Astrocyte of the cerebellum (primary cell): ENCODE results near the gene ATP11A.
"Not testable (repeated sequence)": the region's sequence is repeated elsewhere in the genome, so short reads cannot be mapped to it uniquely, and the experiment has no call there.

Source experiments
- DNase-seq: peaks from one replicate; pipeline ENCODE4 v3.0.0-alpha.2; 2011; ENCODE audit warnings: low read depth
- H3K4me3 ChIP-seq: 2 replicates; pipeline ENCODE4 v1.5.1; 2011; ENCODE audit warnings: mild to moderate bottlenecking, low read depth, low read length, moderate library complexity
- CTCF ChIP-seq: IDR thresholded peaks from 2 replicates; pipeline ENCODE4 v1.5.1; 2012; ENCODE audit warnings: low read length, low read depth, moderate library complexity, mild to moderate bottlenecking; ENCODE audit errors: missing control alignments
- in situ Hi-C: cut with HindIII; loops from 2 replicates; pipeline ENCODE4 v1.10.0; 2017; ENCODE audit warnings: low sequenced_read_pairs

ATP11A gene

DNA sequence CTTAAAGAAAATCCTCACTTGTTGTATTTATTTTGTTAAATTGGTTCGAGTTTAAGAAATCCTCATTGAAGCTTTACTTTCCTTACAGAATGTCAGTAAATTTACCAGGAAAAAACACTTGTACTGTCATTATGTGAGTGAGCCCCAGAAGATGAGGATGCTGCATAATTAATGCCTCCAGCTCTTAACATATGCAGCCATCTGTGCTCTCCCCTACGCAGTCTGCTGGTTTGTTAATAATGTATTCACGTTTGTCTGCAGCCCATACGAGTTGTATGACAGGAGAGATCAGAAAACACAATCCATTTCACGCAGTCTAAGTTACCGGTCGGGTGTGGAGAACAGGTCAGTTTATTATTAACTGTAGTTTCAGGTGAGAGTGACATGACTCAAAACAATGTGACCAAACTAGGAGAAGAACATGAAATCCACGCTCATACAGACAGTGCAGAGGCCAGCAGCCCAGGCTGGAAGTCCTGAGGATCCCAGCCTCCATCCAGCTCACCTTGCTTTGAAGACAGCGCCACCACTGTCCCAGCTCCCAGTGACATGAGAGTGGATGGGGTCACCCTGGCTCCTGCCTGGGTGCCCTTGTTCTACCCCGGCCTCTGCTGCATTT, 19.8 kb upstream of the ATP11A start:
- TF ChIP-seq CTCF: no peak
- DNase-seq: no peak
- in situ Hi-C loops: loop anchor here (5.0 kb wide), 2 partner anchors 57 to 172 kb away; no protein-coding TSS in a partner anchor
- no peak overlapping the region for H3K4me3 ChIP-seq

DNA sequence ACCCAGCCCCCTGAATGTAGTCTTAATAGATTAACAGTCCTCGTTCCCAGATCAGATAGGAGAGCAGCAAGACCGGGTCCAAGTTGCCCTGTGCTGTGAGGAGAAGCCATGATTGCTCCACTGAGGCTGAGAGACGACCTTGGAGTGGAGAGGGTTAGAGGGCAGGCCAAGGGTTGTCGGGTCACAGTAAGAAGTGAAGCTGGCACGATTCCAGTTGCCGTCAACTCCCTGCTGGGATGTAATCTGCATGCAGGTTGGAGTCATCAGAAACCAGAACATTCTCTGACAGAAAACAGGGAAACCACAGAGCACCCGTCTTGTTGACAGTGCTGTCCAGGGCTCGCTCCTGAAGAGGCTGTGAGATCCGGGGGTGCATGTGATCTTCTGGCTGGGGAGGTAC, 19.0 kb upstream of the ATP11A start:
- DNase-seq: no peak
- in situ Hi-C loops: loop anchor here (5.0 kb wide), 1 partner anchor 56 kb away; no protein-coding TSS in a partner anchor
- H3K4me3 ChIP-seq: no peak overlapping the region
- TF ChIP-seq CTCF: no peak

GRCh38 chr13:112671359-112671758, 18.5 kb upstream of the ATP11A start:
- TF ChIP-seq CTCF: no peak
- no peak overlapping the region for H3K4me3 ChIP-seq
- in situ Hi-C loops: loop anchor here (5.0 kb wide), 1 partner anchor 56 kb away; no protein-coding TSS in a partner anchor
- no peak for DNase-seq

DNA sequence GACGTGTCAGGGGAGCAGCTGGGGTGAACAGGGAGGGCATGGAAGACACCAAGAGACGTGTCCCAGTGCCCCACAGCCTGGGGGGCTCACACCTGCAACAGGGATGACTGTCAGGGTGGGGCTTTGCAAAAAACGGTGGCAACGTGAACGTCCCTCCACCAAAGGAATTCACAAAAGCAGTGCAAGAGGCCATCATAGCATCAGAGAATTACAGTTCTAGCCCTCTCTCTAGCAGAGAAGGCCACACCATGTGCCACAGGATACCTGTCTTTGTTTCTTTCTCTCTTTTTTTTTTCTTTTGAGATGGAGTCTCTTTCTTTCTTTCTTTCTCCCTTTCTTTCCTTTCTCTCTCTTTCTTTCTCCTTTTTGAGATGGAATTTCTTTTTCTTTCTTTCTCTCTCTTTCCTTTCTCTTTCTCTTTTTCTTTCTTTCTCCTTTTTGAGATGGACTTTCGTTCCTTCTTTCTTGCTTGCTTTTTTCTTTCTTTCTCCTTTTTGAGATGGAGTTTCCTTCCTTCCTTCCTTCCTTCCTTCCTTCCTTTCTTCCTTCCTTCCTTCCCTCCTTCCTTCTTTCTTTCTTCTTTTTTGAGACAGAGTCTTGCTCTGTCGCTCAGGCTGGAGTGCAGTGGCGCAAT, 17.1 kb upstream of the ATP11A start:
- in situ Hi-C loops: loop anchor here (5.0 kb wide), 1 partner anchor 55 kb away; no protein-coding TSS in a partner anchor
- H3K4me3 ChIP-seq: no peak overlapping the region
- no peak for TF ChIP-seq CTCF
- no peak for DNase-seq

DNA sequence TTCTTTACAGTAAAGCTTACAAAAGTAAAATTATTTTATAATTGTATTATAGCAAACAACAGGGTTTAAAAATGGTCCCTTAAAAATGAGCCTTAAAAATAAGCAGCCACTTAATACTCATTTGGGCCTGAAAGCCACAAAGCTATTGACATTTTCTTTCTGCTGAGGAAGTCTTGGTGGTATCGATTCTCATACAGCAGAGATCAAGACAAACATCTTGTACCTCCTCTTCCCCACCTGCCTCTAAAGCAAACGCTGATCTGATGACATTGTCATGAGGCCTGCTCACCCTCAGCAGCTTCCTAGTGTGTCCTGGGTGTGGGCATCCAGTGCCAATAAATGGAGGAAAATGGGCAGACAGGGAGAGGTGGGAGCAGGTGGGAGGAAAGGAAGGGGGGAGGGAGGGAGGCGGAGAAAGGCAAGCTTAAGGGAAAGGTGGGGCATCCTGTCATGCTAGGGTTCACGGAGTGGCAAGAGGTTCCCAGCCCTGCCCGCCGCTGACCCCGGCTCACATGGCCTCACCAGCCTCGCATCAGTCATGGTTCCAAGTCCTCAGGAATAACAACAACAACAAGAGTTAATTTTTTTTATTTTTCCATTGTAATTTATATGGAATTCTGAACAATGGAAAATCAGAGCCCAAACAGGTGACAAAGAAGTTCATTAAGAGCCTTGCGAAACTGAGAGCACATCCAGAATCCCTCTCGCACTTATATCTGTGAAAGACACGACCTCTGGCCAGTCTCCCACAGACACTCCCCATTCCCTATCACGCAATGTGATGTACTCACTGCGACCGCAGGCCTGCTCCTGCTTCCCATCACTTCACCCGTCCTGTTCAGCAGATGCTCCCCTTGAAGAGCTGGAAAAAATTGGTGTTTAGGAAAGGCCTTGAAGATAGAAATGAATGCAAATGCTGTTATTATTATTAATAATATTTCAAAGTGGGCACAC, 15.1 kb upstream of the ATP11A start:
- no peak for TF ChIP-seq CTCF
- H3K4me3 ChIP-seq: no peak overlapping the region
- in situ Hi-C loops: loop anchor here (5.0 kb wide), 1 partner anchor 53 kb away; no protein-coding TSS in a partner anchor
- DNase-seq: no peak

DNA sequence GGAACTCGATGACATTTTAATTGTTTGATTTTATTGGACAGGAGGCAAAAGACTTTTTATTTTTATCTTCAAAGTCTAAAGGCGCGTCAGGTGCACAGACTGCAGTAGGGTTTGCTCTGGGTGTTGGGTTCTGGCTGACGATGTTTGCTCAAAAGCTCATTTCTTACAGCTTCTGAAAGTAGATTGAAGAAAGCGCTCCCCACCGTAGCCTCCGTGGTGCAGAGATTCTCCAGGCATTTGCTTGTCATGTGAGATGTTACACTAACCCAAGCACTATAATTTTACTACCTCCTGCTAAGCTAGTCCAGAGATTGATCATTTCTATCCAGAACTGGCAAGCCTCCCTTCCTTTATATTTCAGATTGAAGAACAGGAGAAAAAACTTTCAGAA, 14.5 kb upstream of the ATP11A start:
- DNase-seq: no peak
- H3K4me3 ChIP-seq: no peak overlapping the region
- in situ Hi-C loops: no loop called here
- no peak for TF ChIP-seq CTCF

- DNase-seq, in situ Hi-C loops, H3K4me3 ChIP-seq: not testable (repeated sequence)
Measured at GRCh38 chr13:112677421-112677962, 12.3 kb upstream of the ATP11A start.
